NCI-H2171 (cell line): ENCODE measurements around the gene GBF1.
"Not testable (repeated sequence)": the region's sequence is repeated elsewhere in the genome, so short reads cannot be mapped to it uniquely, and the experiment has no call there.

ENCODE experiments used
- DNase-seq: peaks from one replicate; lab custom pipeline; 2025; lab: John Stamatoyannopoulos, UW

Gene GBF1

GRCh38 chr10:102245082-102245931 is at the start of gene GBF1:
TSS of gene GBF1 (plus strand) at chr10:102245532. CDS start at chr10:102258939, 13,407 bp downstream.
- peak; percentile 92 for DNase-seq

- DNase-seq = no peak
Measured at GRCh38 chr10:102196893-102197292, 48.4 kb upstream of the GBF1 start.

- no peak for DNase-seq
Measured at GRCh38 chr10:102198027-102198426, 47.3 kb upstream of the GBF1 start.

- no peak for DNase-seq
Measured at GRCh38 chr10:102200751-102201640, 44.3 kb upstream of the GBF1 start.

- DNase-seq = no peak
Measured at GRCh38 chr10:102202386-102202785, 42.9 kb upstream of the GBF1 start.

- DNase-seq = no peak
Measured at GRCh38 chr10:102208311-102209035, 36.9 kb upstream of the GBF1 start.

GRCh38 chr10:102211615-102212299 is 33.6 kb upstream of the GBF1 start:
- no peak for DNase-seq

GRCh38 chr10:102213599-102213998 is 31.7 kb upstream of the GBF1 start:
- not testable (repeated sequence) for DNase-seq

GRCh38 chr10:102219370-102219769 is 26.0 kb upstream of the GBF1 start:
- DNase-seq = no peak

- DNase-seq = no peak
Measured at GRCh38 chr10:102220612-102221011, 24.7 kb upstream of the GBF1 start.

- DNase-seq = no peak
Measured at GRCh38 chr10:102222797-102223196, 22.5 kb upstream of the GBF1 start.

GRCh38 chr10:102225646-102226541 is 19.4 kb upstream of the GBF1 start, which contains the start of gene ELOVL3:
TSS of gene ELOVL3 (plus strand) at chr10:102226299. CDS start at chr10:102226549, 250 bp downstream.
- DNase-seq = no peak

GRCh38 chr10:102226542-102226870 is 18.8 kb upstream of the GBF1 start:
- no peak for DNase-seq

GRCh38 chr10:102227050-102227449 is 18.3 kb upstream of the GBF1 start:
- DNase-seq = no peak

GRCh38 chr10:102229810-102230263 is 15.5 kb upstream of the GBF1 start:
- DNase-seq = peak; percentile 71

- DNase-seq = peak; percentile 36
Measured at GRCh38 chr10:102230264-102230860, 15.0 kb upstream of the GBF1 start.

GRCh38 chr10:102230861-102231356 is 14.4 kb upstream of the GBF1 start:
- DNase-seq = peak; percentile 10

GRCh38 chr10:102231357-102232318 is 13.7 kb upstream of the GBF1 start:
- DNase-seq = peak; percentile 25

- DNase-seq = no peak
Measured at GRCh38 chr10:102233997-102234396, 11.3 kb upstream of the GBF1 start.
